Activated CD8-positive, alpha-beta T cell treated with anti-CD3 and anti-CD28 coated beads for 36 hours (primary cell): ENCODE data around the gene JRKL. TPM values are rescaled to one million over a fixed set of nuclear protein-coding genes. Genes with fewer than 3 reads are reported as not detected.
"Not testable (repeated sequence)": the region's sequence is repeated elsewhere in the genome, so short reads cannot be mapped to it uniquely, and the experiment has no call there.

Experiments
- ATAC-seq: fragments of 200-7000 bp; cut with Tn5 transposase; one replicate; pipeline ENCODE4 v1.10.0; 2021; ENCODE audit warnings: mild to moderate bottlenecking, moderate library complexity
- CTCF ChIA-PET: fragments of 350-600 bp; sonication (Branson Sonifier 250); formaldehyde crosslinking; loops from one replicate; lab custom pipeline; 2021; ENCODE audit warnings: antibody characterized with exemption; lab: Charles Lee
- POLR2A ChIA-PET: fragments of 350-600 bp; sonication (Branson Sonifier 250); formaldehyde crosslinking; loops from one replicate; lab custom pipeline; 2021; ENCODE audit warnings: antibody characterized with exemption; lab: Charles Lee
- DNase-seq: peaks from one replicate; pipeline ENCODE4 v3.0.0-alpha.2; 2020
- H3K27ac Mint-ChIP-seq: one replicate; pipeline ENCODE4 v1.8.0; 2021; ENCODE audit warnings: mild to moderate bottlenecking, mixed read lengths
- H3K27me3 Mint-ChIP-seq: one replicate; pipeline ENCODE4 v1.8.0; 2021; ENCODE audit warnings: mixed read lengths
- H3K36me3 Mint-ChIP-seq: one replicate; pipeline ENCODE4 v1.8.0; 2021; ENCODE audit warnings: low read depth, mixed read lengths
- H3K4me1 Mint-ChIP-seq: one replicate; pipeline ENCODE4 v1.8.0; 2021; ENCODE audit warnings: low read depth, mixed read lengths
- H3K4me3 Mint-ChIP-seq: one replicate; pipeline ENCODE4 v1.8.0; 2021; ENCODE audit warnings: mild to moderate bottlenecking, moderate library complexity, mixed read lengths
- H3K9me3 Mint-ChIP-seq: one replicate; pipeline ENCODE4 v1.8.0; 2021; ENCODE audit warnings: mixed read lengths
- intact Hi-C: fragments of 100-400 bp; cut with micrococcal nuclease; formaldehyde crosslinking; loops from one replicate; pipeline ENCODE4 v1.10.0; 2022
- total RNA-seq, 2 experiments: library from RNA; stranded (reverse); gene quantifications; one replicate each; pipeline ENCODE4 v1.2.3, GENCODE V29; 2021
- TF ChIP-seq, protein P1 (sequence below): fragments of 200-600 bp; IDR thresholded peaks from one replicate; pipeline ENCODE4 v1.8.0; 2022; ENCODE audit warnings: antibody characterized with exemption, mild to moderate bottlenecking

JRKL gene
- total RNA-seq, 2 experiments from 2014 or later = 13.3 to 13.5 TPM

GRCh38 chr11:96397863-96398262, 8.1 kb downstream of the JRKL start:
- no peak overlapping the region for H3K4me3 Mint-ChIP-seq
- no peak for ATAC-seq
- CTCF ChIA-PET = no interaction called here
- intact Hi-C loops = loop anchor here (10.0 kb wide), 2 partner anchors 343 to 563 kb away; no protein-coding TSS in a partner anchor
- DNase-seq = no peak
- no peaks in the 10 kb centered on the region for H3K36me3 Mint-ChIP-seq
- peaks cover 6% of the 10 kb centered on the region for H3K4me1 Mint-ChIP-seq
- H3K9me3 Mint-ChIP-seq = no peaks in the 10 kb centered on the region
- peaks cover 6% of the 10 kb centered on the region for H3K27me3 Mint-ChIP-seq
- TF ChIP-seq, protein P1, sequence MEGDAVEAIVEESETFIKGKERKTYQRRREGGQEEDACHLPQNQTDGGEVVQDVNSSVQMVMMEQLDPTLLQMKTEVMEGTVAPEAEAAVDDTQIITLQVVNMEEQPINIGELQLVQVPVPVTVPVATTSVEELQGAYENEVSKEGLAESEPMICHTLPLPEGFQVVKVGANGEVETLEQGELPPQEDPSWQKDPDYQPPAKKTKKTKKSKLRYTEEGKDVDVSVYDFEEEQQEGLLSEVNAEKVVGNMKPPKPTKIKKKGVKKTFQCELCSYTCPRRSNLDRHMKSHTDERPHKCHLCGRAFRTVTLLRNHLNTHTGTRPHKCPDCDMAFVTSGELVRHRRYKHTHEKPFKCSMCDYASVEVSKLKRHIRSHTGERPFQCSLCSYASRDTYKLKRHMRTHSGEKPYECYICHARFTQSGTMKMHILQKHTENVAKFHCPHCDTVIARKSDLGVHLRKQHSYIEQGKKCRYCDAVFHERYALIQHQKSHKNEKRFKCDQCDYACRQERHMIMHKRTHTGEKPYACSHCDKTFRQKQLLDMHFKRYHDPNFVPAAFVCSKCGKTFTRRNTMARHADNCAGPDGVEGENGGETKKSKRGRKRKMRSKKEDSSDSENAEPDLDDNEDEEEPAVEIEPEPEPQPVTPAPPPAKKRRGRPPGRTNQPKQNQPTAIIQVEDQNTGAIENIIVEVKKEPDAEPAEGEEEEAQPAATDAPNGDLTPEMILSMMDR = no peak
- no peak overlapping the region for H3K27ac Mint-ChIP-seq
- POLR2A ChIA-PET = no interaction called here

- Mint-ChIP-seq H3K4me3 (no peak overlapping the region), H3K36me3 (no peaks in the 10 kb centered on the region), H3K27me3 (peaks cover 14% of the 10 kb centered on the region), H3K9me3 (no peaks in the 10 kb centered on the region), H3K4me1 (peaks cover 6% of the 10 kb centered on the region), H3K27ac (no peak overlapping the region)
- no peak for ATAC-seq
- TF ChIP-seq, protein P1 = no peak
- no peak for DNase-seq
- POLR2A ChIA-PET = no interaction called here
- intact Hi-C loops = no loop called here
- CTCF ChIA-PET = interaction anchor here (0.9 to 1.4 kb wide), 2 partner anchors 58 to 567 kb away, joined by 3 to 4 read pairs; partner anchors contain the start of gene MAML2
Observed at GRCh38 chr11:96400697-96401096, 10.9 kb downstream of the JRKL start.

- peaks cover 12% of the 10 kb centered on the region for H3K27me3 Mint-ChIP-seq
- CTCF ChIA-PET, H3K4me3 Mint-ChIP-seq, H3K36me3 Mint-ChIP-seq, H3K4me1 Mint-ChIP-seq, ATAC-seq, POLR2A ChIA-PET, H3K9me3 Mint-ChIP-seq, DNase-seq, intact Hi-C loops, H3K27ac Mint-ChIP-seq: not testable (repeated sequence)
Observed at GRCh38 chr11:96411412-96411811, 21.6 kb downstream of the JRKL start.

GRCh38 chr11:96412761-96413381, 23.1 kb downstream of the JRKL start:
- Mint-ChIP-seq H3K27ac (no peak overlapping the region), H3K9me3 (no peaks in the 10 kb centered on the region), H3K27me3 (peaks cover 17% of the 10 kb centered on the region), H3K4me1 (peaks cover 6% of the 10 kb centered on the region), H3K4me3 (no peak overlapping the region), H3K36me3 (no peaks in the 10 kb centered on the region)
- CTCF ChIA-PET = interaction anchor here (1.3 to 1.9 kb wide), 2 partner anchors 12 to 568 kb away, joined by 3 to 4 read pairs; no protein-coding TSS in a partner anchor
- DNase-seq = no peak
- no peak for ATAC-seq
- POLR2A ChIA-PET = no interaction called here
- TF ChIP-seq, protein P1 = no peak
- intact Hi-C loops = no loop called here

- no peak overlapping the region for H3K4me3 Mint-ChIP-seq
- H3K27me3 Mint-ChIP-seq = peaks cover 22% of the 10 kb centered on the region
- H3K27ac Mint-ChIP-seq = no peak overlapping the region
- intact Hi-C loops = no loop called here
- H3K4me1 Mint-ChIP-seq = peaks cover 6% of the 10 kb centered on the region
- H3K9me3 Mint-ChIP-seq = no peaks in the 10 kb centered on the region
- no peak for ATAC-seq
- no peak for DNase-seq
- ChIA-PET CTCF (interaction anchor here (1.3 to 1.9 kb wide), 2 partner anchors 11 to 569 kb away, joined by 3 to 4 read pairs; no protein-coding TSS in a partner anchor), POLR2A (no interaction called here)
- H3K36me3 Mint-ChIP-seq = no peaks in the 10 kb centered on the region
- TF ChIP-seq, protein P1 = no peak
Observed at GRCh38 chr11:96413408-96413807, 23.6 kb downstream of the JRKL start.
